HG03442 (cell line): ENCODE measurements around the gene OR4A16.

Source experiments
- ATAC-seq: cut with Tn5 transposase; IDR thresholded peaks from one replicate; pipeline ENCODE4 v1.9.1; 2021; ENCODE audit warnings: mild to moderate bottlenecking, moderate library complexity; ENCODE audit not compliant: unreplicated experiment

OR4A16 gene, protein sequence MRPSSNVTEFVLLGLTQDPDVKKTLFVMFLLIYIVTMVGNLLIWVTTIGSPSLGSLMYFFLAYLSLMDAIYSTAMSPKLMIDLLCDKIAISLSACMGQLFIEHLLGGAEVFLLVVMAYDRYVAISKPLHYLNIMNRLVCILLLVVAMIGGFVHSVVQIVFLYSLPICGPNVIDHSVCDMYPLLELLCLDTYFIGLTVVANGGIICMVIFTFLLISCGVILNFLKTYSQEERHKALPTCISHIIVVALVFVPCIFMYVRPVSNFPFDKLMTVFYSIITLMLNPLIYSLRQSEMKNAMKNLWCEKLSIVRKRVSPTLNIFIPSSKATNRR

GRCh38 chr11:55342901-55343300 lies at the start of gene OR4A16:
Gene OR4A16, plus strand, starts transcription at chr11:55343201. Its CDS starts 0 bp downstream, at chr11:55343201.
- no peak for ATAC-seq

GRCh38 chr11:55324500-55324899 lies 18.5 kb upstream of the OR4A16 start:
- no peak for ATAC-seq

GRCh38 chr11:55345306-55345705 lies 2.3 kb downstream of the OR4A16 start:
- no peak for ATAC-seq

DNA sequence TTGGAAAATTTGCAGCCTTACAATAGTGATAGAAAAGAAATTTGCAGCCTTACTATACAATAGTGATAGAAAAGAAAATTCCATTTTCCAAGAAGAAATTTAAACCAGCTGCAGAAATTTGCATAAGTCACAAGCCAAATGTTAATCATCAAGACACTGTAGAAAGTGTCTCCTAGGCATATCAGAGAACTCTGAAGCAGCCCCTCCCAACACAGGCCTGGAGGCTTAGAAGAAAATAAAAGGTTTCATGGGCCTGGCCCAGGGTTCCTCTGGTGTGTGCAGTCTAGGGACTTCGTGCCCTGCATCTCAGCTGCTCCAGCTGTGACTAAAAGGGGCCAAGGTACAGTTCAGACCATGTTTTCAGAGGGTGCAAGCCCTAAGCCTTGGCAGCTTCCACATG lies 6.0 kb downstream of the OR4A16 start:
- no peak for ATAC-seq

- no peak for ATAC-seq
Measured at GRCh38 chr11:55357560-55358184, 14.7 kb downstream of the OR4A16 start.

DNA sequence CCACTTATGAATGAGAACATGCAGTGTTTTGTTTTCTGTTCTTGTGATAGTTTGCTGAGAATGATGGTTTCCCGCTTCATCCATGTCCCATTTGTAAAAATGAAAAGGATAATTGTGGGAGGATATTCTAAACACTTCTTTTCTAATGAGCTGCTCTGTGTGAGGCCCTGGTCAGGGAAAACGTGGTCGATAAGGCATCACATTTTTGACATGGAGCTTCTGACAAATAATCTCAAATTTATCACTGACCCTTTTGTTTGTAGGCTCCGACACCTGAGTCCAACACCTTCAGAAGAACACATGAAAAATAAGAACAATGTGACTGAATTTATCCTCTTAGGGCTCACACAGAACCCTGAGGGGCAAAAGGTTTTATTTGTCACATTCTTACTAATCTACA lies 24.7 kb downstream of the OR4A16 start, which contains the start of gene OR4A15:
TSS of gene OR4A15 (plus strand) at position 301 of the 400 bp plus-strand sequence. CDS start at position 301, 0 bp downstream.
- ATAC-seq = no peak
